HG02884 (cell line): ENCODE results near the gene PRR29.

Experiments used
- ATAC-seq: cut with Tn5 transposase; IDR thresholded peaks from one replicate; pipeline ENCODE4 v1.9.1; 2021; ENCODE audit warnings: mild to moderate bottlenecking, moderate library complexity; ENCODE audit not compliant: unreplicated experiment

Gene PRR29

GRCh38 chr17:64039106-64039400 lies 40.9 kb downstream of the PRR29 start:
- no peak for ATAC-seq

- ATAC-seq, result no peak
Measured at GRCh38 chr17:64040206-64040605, 42.1 kb downstream of the PRR29 start.

- no peak for ATAC-seq
Measured at GRCh38 chr17:64041912-64042311, 43.8 kb downstream of the PRR29 start.

GRCh38 chr17:64042700-64043485 lies 44.7 kb downstream of the PRR29 start:
- ATAC-seq, result no peak

GRCh38 chr17:64045176-64045575 lies 47.0 kb downstream of the PRR29 start:
- no peak for ATAC-seq

GRCh38 chr17:64048805-64049204 lies 50.7 kb downstream of the PRR29 start:
- no peak for ATAC-seq

- ATAC-seq, result no peak
Measured at GRCh38 chr17:64051153-64051552, 53.0 kb downstream of the PRR29 start.

- ATAC-seq, result no peak
Measured at GRCh38 chr17:64053101-64053500, 55.0 kb downstream of the PRR29 start.
